ENCODE data around the gene CXCL17.
"Not testable (repeated sequence)": the region's sequence is repeated elsewhere in the genome, so short reads cannot be mapped to it uniquely, and the experiment has no call there.

DNA sequence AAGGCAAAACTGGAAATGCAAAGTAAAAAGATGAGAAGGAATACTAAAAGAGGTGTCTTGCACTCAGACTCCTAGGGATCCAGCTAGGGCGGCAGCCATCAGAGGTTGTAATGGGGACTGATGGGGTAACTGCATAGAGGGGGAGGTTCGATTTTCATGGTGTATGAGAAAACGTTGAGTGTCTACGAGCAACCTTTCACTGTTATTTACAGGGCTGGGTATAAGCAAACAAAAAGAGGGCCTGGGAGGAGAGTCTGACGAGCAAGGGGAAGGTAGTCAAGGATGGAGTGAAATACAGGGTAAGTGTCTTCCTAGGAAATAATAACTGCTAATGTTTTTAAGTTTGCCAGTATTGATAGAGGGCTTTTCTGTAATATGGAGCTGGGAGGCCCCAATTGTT lies 5.6 kb upstream of the CXCL17 start:
- TF ChIP-seq, protein P1, sequence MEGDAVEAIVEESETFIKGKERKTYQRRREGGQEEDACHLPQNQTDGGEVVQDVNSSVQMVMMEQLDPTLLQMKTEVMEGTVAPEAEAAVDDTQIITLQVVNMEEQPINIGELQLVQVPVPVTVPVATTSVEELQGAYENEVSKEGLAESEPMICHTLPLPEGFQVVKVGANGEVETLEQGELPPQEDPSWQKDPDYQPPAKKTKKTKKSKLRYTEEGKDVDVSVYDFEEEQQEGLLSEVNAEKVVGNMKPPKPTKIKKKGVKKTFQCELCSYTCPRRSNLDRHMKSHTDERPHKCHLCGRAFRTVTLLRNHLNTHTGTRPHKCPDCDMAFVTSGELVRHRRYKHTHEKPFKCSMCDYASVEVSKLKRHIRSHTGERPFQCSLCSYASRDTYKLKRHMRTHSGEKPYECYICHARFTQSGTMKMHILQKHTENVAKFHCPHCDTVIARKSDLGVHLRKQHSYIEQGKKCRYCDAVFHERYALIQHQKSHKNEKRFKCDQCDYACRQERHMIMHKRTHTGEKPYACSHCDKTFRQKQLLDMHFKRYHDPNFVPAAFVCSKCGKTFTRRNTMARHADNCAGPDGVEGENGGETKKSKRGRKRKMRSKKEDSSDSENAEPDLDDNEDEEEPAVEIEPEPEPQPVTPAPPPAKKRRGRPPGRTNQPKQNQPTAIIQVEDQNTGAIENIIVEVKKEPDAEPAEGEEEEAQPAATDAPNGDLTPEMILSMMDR (IDR thresholded peaks at IDR 0.05), result not testable (repeated sequence)
- TF ChIP-seq EZH2 (IDR thresholded peaks at IDR 0.05; ENCODE audit: borderline replicate concordance, insufficient read depth, low read depth, low read length, poor library complexity, severe bottlenecking), result not testable (repeated sequence)
